Tongue (tissue), 2 donors: Measurements from ENCODE around the gene C6orf89. TPM values are rescaled to one million over a fixed set of nuclear protein-coding genes. Genes with fewer than 3 reads are reported as not detected.
"Not testable (repeated sequence)": the region's sequence is repeated elsewhere in the genome, so short reads cannot be mapped to it uniquely, and the experiment has no call there.

Experiments used
- DNase-seq: peaks from one replicate; pipeline ENCODE4 v3.0.0-alpha.2; 2015
- total RNA-seq: library from RNA; depleted of rRNA; stranded (reverse); fragments of >200 nt; gene quantifications from one replicate; pipeline ENCODE4 v1.2.3, GENCODE V29; 2014

C6orf89 gene
- total RNA-seq, 1 donor from 2014 or later = 40.0 TPM

DNA sequence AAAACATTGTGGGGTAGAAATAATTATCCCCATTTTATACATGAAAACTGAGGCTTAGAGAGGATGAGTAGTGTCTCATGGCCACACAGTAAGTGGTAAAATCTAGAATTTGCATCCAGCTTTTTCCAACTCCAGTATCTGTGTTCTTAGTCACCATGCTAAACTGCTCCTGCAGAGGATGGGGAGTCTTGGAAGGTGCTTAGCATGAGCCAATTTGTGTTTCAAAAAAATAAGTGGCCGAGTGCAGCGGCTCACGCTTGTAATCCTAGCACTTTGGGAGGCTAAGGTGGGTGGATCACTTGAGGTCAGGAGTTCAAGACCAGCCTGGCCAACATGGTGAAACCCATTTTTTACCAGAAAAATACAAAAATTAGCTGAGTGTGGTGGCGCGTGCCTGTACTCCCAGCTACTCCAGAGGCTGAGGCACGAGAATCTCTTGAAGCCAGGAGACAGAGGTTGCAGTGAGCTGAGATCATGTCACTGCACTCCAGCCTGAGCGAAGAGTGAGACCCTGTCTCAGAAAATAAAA lies 2.4 kb downstream of the C6orf89 start:
- no peak for DNase-seq

- DNase-seq = no peak
Measured at GRCh38 chr6:36888654-36889481, 3.1 kb downstream of the C6orf89 start.

- DNase-seq = no peak
Measured at GRCh38 chr6:36890112-36890663, 4.4 kb downstream of the C6orf89 start.

DNA sequence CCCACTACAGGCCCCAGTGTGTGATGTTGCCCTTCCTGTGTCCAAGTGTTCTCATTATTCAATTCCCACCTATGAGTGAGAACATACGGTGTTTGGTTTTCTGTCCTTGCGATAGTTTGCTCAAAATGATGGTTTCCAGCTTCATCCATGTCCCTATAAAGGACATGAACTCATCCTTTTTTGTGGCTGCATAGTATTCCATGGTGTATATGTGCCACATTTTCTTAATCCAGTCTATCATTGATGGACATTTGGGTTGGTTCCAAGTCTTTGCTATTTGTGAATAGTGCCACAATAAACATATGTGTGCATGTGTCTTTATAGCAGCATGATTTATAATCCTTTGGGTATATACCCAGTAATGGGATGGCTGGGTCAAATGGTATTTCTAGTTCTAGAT lies 5.4 kb downstream of the C6orf89 start:
- DNase-seq = not testable (repeated sequence)

DNA sequence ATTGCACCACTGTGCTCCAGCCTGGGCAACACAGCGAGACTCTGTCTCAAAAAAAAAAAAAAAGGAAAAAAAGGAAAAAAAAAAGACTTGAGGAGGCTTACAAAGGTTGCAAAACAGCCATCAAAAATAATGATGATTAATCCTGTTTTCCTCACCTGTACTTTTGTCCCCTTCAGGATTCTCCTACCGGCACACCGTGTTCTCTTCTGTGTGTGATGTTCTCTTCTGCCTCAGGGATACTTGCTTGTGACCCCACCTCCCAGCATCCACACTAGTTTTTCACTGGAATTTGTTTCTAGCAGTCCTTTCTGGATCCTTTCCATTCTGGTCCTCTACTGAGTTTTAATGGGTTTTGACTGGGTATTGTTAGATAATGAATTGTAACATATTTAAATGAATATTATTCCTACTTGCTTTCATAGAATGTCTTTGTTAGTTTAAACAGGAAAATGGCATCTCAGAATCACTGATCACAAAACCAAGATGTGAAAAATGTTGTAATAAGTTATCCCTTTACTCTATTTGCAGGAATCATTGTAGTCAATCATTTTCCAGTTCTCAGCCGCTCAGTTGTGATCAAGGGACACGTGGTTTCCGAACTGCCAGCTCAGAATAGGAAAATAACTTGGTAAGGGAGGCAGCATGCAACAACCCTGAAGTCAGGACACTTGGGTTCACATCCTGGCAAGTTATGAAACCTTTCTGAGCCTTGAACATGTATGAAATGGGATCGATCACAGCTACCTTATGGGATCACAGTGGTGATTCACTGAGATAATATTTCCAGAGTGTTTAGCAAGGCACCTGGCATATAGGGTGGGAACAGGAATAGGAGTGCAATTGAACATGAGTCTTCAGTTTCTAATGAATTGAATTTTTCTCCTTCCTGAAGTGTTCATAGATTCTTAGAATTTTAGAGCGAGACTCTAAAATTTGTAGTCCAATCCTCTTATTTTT lies 8.5 kb downstream of the C6orf89 start:
- DNase-seq = no peak

DNA sequence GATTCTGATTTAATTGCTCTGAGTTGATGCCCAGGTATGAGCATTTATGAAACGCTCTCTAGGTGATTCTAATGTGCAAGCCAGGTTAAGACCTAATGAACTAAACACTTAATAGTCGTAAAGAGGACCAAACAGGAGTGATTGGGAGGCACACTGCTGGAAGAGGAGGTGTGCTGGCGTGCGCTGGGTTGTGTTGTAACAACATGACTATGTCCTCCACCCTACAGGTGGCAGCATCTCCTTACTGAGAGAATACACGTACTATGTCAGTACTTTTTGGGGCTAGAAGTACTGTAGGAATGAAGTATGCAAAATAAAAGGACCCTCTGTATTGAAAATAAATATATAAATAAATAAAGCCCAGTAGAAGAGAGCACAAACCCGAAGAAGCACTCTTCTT lies 11.9 kb downstream of the C6orf89 start:
- no peak for DNase-seq

DNA sequence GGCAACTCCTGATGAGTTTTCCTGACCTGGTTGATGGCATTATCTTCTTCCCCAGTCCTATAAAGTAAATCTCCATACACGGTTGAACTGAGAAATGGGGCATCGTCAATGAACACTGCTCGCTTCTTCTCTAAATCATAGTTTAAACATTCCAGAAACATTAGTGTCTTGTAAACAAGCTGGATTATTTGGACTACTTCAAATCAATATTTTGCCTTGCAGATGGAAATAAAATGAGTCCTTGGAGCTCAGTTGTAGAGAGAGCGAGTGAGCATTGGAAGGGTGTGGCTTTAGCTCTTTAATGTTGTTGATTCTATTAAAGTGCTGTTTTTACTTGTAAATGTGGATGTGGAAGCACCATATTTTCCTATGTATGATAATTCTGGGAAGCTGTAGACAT lies 18.4 kb downstream of the C6orf89 start:
- DNase-seq = no peak

GRCh38 chr6:36904851-36905393 lies 19.2 kb downstream of the C6orf89 start:
- DNase-seq = no peak

DNA sequence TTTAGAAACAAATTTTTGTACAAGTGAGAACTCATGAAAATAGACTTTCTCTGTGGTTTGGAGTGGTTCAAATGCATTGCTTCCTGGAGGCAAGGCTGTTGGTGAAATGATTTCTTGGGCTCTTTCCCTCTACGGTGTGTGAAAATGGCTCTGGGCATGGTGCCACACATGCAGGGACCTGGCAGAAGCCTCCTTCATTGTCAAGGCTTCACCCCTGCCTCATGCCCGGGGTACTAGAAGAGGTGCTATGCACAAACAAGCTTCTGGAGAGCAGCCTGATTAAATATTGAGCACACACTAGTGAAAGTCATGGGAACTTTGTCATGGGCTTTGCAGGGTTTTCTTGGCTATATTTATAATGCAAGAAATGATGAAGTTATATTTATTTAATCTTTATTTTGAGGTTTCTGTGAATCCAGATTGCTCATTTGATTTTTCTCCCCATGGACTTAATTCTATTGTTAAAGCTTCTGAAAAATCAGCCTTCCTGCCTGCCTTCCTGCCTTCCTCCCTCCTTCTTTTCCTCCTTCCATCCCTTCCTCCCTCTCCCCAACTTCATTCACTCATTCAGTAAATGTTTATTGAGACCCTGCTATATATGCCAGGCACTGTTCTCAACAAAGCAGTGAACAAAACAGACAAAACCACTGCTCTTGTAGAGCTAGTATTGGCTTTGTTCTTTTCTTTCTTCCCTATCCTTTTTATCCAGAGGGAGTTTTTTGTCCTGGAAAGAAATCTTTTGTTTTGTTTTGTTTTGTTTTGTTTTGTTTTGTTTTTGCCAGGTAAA lies 21.0 kb downstream of the C6orf89 start:
- DNase-seq = peak; percentile 47

- peak; percentile 44 for DNase-seq
Measured at GRCh38 chr6:36907781-36908180, 22.0 kb downstream of the C6orf89 start.

DNA sequence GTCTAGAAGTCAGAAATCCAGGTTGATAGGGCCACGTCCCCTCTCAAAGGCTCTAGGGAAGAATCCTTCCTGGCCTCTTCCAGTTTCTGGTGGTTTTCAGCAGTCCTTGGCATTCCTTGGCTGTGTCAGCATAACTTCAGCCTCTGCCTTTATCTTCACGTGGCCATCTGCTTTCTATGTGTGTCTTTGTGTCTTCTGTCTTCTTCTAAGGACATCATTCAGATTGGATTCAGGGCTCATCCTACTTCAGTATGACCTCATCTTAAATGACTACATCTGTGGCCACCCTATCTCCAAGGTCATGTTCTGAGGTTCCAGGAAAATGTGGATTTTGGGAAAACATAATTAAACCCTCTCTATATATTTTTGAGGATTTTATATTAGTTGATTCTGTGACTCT lies 23.0 kb downstream of the C6orf89 start:
- DNase-seq = no peak

GRCh38 chr6:36912030-36912454 lies 26.3 kb downstream of the C6orf89 start:
- DNase-seq = no peak

GRCh38 chr6:36912586-36912985 lies 26.8 kb downstream of the C6orf89 start:
- DNase-seq = no peak

DNA sequence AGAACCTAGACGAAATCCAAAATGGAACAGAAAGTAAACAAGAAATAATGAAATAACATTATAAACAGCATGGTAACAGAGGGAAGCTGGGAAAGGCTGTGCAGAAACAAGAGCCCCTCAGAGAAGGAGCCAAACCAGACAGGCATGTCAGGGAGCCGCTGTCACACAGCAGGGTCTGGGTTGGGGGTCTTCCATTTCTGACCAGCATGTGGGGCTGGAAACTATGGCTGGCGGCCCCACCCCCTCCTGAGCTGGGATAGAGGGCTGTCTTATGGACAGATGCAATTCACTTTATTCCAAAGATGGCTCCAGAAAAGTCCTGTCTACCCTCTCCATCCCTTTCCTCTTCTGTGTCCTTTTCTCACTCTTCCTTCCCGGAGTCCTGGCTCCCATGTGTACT lies 27.3 kb downstream of the C6orf89 start:
- DNase-seq = no peak

- no peak for DNase-seq
Measured at GRCh38 chr6:36914227-36914794, 28.6 kb downstream of the C6orf89 start.

- DNase-seq = no peak
Measured at GRCh38 chr6:36915599-36915998, 29.8 kb downstream of the C6orf89 start.

GRCh38 chr6:36916126-36916525 lies 30.4 kb downstream of the C6orf89 start:
- DNase-seq = no peak

- DNase-seq = peak; percentile 50
Measured at GRCh38 chr6:36917541-36918193, 31.9 kb downstream of the C6orf89 start.

DNA sequence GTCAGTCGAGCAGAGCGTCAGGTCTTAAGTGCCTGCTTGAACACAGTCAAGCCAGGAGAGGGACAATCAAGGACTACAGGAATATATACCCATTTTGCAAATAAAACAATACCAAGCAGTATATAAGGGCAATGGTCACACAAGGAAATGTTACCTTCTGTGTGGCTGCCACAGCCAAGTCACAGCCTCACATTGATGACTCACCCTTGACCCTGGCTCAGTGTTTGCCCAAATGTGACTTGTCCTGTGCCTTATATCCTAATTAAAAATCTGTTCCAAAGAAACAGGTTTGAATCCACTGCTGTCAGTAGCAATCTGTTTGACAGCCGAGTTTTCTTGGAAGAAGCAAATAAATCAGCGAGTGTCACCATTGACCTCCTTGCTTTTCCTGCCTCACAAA lies 34.3 kb downstream of the C6orf89 start:
- DNase-seq = no peak

DNA sequence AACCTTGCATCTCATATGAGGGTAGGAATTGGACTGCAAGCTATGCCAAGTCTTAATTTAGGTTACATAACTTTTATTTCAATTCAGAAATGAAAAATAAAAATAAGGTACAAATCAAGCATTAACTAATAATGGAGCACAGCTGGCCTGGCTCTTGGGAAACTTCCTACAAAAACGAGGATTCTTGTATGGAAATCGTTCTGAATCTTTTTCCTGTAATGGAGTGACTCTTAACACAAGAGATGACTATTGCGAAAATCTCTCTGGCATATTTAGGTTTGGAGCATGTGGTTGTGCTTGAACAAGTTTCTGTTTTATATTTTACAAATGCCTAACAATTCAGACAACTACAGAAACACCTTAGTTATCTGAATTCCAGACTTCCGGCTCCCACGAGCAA lies 34.8 kb downstream of the C6orf89 start:
- DNase-seq = no peak

DNA sequence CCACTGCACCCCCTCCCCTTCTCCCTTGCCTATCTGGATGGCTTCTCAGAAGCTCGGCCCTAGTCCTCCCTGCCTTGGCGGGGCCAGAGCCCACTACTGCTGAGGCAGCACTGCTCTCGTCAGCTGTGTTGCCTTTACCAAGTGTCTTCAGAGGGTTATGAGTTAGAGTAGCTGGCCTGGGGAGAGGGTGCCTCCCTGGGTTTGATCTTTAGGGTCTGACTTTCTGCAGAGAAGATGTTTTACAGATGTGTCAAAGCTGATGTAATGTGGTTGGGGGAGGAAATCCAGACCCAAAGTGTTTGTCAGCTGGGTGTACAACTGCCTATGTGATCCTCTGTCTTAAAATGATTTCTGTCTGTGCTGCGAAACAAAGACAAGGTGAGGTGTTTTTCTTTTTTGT lies 38.4 kb downstream of the C6orf89 start:
- DNase-seq = peak; percentile 41
